Tibial nerve (tissue), 4 donors: Measurements from ENCODE around the gene BMPR1A. TPM values are rescaled to one million over a fixed set of nuclear protein-coding genes. Genes with fewer than 3 reads are reported as not detected.

Experiments
- DNase-seq, 2 donors: peaks; one replicate each; pipeline ENCODE4 v3.0.0-alpha.2; 2019; ENCODE audit warnings: low spot score in 2 of 2
- H3K27ac ChIP-seq, 4 donors: fragments of 200-600 bp; sonication (generic) in 3 of 4; one replicate each; pipeline ENCODE4 v1.5.1; 2017 to 2019; ENCODE audit warnings: mild to moderate bottlenecking in 1 of 4
- H3K27me3 ChIP-seq, 2 donors: fragments of 200-600 bp; sonication (generic) in 1 of 2; one replicate each; pipeline versions ENCODE4 v1.5.1 to v1.6.0; 2017 to 2019
- H3K36me3 ChIP-seq, 3 donors: fragments of 200-600 bp; sonication (generic); one replicate each; pipeline ENCODE4 v1.5.1; 2018 to 2019
- H3K4me1 ChIP-seq, 4 donors: fragments of 200-600 bp; sonication (generic) in 3 of 4; one replicate each; pipeline ENCODE4 v1.5.1; 2017 to 2019
- H3K4me3 ChIP-seq, 4 donors: fragments of 200-600 bp; sonication (generic) in 3 of 4; one replicate each; pipeline ENCODE4 v1.5.1; 2017 to 2019; ENCODE audit warnings: mild to moderate bottlenecking in 1 of 4, moderate library complexity in 1 of 4
- H3K9me3 ChIP-seq, 4 donors: fragments of 200-600 bp; sonication (generic) in 3 of 4; one replicate each; pipeline ENCODE4 v1.5.1; 2017 to 2019
- EP300 ChIP-seq, 2 donors: sonication (generic); formaldehyde crosslinking; IDR thresholded peaks; one replicate each; pipeline ENCODE4 v1.6.1; 2017; ENCODE audit warnings: antibody characterized with exemption in 2 of 2, mild to moderate bottlenecking in 1 of 2
- POLR2A ChIP-seq, 2 donors: fragments of 450-650 bp; IDR thresholded peaks; one replicate each; pipeline ENCODE4 v1.6.1; 2017; ENCODE audit warnings: antibody characterized with exemption in 2 of 2, mild to moderate bottlenecking in 2 of 2, moderate library complexity in 2 of 2
- WGBS, 2 donors: methylation state at CpG; one replicate each; pipeline ENCODE4 v1.1.5; 2018; 5-methylcytosine and 5-hydroxymethylcytosine counted together
- total RNA-seq, 4 donors: library from RNA; depleted of rRNA; stranded (reverse); fragments of >200 nt; gene quantifications; one replicate each; pipeline ENCODE4 v1.1.0, GENCODE V29; 2016
- TF ChIP-seq, protein P1 (sequence below), 5 experiments: fragments of 200-600 bp in 3 of 5; fragments of 450-650 bp in 2 of 5; sonication (generic) in 3 of 5; IDR thresholded peaks; one replicate each; pipeline ENCODE4 v1.5.1; 2016 to 2019; ENCODE audit warnings: antibody characterized with exemption in 5 of 5, mild to moderate bottlenecking in 3 of 5, moderate library complexity in 2 of 5

Gene BMPR1A
- total RNA-seq, 4 donors from 2014 or later, result 35.7 to 51.3 (median 42.8) TPM

DNA sequence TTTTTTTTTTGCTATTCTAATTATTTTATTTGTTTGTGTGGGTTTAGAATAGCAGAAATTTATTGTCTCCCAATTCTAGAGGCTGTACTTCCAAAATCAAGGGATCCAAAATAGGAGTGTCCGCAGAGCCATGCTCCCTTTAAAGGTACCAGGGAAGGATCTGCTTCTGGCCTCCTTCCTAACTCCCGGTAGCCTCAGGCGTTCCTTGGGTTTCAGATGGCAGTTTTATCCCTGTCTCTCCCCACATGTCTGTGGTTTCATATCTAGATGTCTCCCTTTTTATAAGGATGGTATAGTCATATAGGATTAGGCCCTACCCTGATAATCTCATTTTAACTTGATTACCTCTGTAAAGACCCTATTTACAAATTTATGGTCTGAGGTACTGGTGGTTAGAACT is 48.4 kb downstream of the BMPR1A start:
- TF ChIP-seq POLR2A (IDR thresholded peaks at IDR 0.05) (no peak), EP300 (IDR thresholded peaks at IDR 0.05) (no peak)
- TF ChIP-seq, protein P1, sequence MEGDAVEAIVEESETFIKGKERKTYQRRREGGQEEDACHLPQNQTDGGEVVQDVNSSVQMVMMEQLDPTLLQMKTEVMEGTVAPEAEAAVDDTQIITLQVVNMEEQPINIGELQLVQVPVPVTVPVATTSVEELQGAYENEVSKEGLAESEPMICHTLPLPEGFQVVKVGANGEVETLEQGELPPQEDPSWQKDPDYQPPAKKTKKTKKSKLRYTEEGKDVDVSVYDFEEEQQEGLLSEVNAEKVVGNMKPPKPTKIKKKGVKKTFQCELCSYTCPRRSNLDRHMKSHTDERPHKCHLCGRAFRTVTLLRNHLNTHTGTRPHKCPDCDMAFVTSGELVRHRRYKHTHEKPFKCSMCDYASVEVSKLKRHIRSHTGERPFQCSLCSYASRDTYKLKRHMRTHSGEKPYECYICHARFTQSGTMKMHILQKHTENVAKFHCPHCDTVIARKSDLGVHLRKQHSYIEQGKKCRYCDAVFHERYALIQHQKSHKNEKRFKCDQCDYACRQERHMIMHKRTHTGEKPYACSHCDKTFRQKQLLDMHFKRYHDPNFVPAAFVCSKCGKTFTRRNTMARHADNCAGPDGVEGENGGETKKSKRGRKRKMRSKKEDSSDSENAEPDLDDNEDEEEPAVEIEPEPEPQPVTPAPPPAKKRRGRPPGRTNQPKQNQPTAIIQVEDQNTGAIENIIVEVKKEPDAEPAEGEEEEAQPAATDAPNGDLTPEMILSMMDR (IDR thresholded peaks at IDR 0.05), result no peak
- Histone ChIP-seq H3K36me3 (peaks cover 0 to 7% (median 0%) of the 10 kb centered on the region in 3 donors), H3K27ac (no peak overlapping the region), H3K4me1 (peaks cover 0 to 16% (median 0%) of the 10 kb centered on the region in 4 donors), H3K9me3 (no peaks in the 10 kb centered on the region), H3K27me3 (no peaks in the 10 kb centered on the region), H3K4me3 (no peak overlapping the region)
- DNase-seq, result no peak
- WGBS, 2 donors, result 89 to 95% methylated on average over 3 of the region's 3 CpGs

DNA sequence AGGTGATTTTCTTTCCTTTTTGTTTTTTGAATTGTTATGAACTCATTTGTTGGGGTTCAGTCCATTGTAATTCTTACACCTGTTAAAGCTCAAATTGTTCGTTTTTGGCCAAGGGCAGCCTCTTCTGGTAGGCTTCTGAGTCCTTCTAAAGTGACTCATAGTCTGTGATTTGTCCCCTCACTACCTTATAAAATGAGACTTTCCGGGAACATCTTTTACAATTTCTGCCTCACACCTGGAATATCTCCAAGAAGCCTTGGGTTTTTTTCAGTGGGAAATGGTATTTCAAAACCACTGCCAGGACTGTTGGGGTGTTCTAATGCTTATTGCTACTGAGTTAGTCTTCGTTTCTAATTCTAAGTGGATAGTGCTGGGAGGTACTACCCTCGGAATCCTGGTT is 56.7 kb downstream of the BMPR1A start:
- H3K4me1 ChIP-seq, result peaks cover 0 to 42% (median 6%) of the 10 kb centered on the region in 4 donors
- 76 to 82% methylated on average over 4 of the region's 4 CpGs for WGBS, 2 donors
- no peaks in the 10 kb centered on the region for H3K36me3 ChIP-seq
- no peak for TF ChIP-seq POLR2A (IDR thresholded peaks at IDR 0.05)
- TF ChIP-seq, protein P1 (IDR thresholded peaks at IDR 0.05), result no peak
- no peak for TF ChIP-seq EP300 (IDR thresholded peaks at IDR 0.05)
- H3K27ac ChIP-seq, result no peak overlapping the region
- no peak for DNase-seq
- H3K27me3 ChIP-seq, result no peaks in the 10 kb centered on the region
- H3K4me3 ChIP-seq, result no peak overlapping the region
- no peaks in the 10 kb centered on the region for H3K9me3 ChIP-seq

DNA sequence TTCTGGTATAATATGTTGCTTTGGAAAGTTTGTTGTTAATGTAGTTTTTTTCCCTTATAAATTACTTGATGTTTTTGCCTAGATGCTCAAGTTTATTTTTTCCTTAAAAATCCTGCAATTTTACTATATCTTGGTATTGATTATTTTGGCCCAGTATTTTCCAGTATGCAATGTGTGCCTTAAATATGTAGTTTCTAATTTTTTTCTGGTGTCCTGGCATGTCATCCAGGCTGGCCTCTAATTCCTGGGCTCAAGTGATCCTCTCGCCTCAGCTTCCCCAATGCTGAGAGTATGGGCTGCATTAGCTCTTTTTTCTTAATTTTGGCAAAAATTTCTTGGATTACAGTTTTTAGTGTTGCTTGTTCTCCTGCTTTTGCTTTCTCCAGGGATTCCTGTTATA is 57.6 kb downstream of the BMPR1A start:
- H3K9me3 ChIP-seq, result no peaks in the 10 kb centered on the region
- H3K4me1 ChIP-seq, result peaks cover 0 to 42% (median 6%) of the 10 kb centered on the region in 4 donors
- H3K27me3 ChIP-seq, result no peaks in the 10 kb centered on the region
- DNase-seq, result no peak
- no peak for TF ChIP-seq EP300 (IDR thresholded peaks at IDR 0.05)
- TF ChIP-seq, protein P1 (IDR thresholded peaks at IDR 0.05), result no peak
- no peak for TF ChIP-seq POLR2A (IDR thresholded peaks at IDR 0.05)
- WGBS, 2 donors, result 76 to 80% methylated on average over 1 of the region's 1 CpG
- peak overlapping the region in 2 of 4 donors; percentile 46 to 79 for H3K27ac ChIP-seq
- no peak overlapping the region for H3K4me3 ChIP-seq
- no peaks in the 10 kb centered on the region for H3K36me3 ChIP-seq

DNA sequence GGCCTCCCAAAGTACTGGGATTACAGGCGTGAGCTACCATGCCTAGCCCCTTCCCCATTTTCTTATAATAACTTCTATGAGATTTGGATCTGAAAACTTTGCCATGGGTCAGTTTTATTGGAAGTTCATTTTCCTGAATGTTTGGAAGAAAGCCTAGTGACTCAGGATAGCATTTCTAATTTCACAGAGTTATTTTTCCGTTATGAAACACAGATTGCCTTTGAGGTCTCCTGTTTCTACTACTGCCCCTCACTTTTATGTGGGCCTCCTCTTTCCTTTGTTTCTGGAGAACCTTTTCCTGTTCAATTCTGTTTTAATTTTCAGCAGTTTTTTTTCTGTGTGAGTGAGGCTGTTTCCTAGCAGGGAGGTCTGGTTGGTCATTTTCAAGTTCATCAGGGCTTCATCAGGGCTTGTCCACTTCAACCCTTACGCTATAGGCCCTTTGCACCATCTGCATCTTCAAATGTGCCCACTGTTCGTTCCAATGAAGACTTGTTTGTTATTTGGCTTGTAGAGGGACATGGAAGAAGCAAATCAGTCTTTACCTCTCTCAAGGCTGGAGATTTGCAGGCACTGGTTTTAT is 58.7 kb downstream of the BMPR1A start:
- WGBS, 2 donors, result 65 to 66% methylated on average over 4 of the region's 4 CpGs
- no peaks in the 10 kb centered on the region for H3K27me3 ChIP-seq
- DNase-seq, result no peak
- TF ChIP-seq EP300 (IDR thresholded peaks at IDR 0.05) (no peak), POLR2A (IDR thresholded peaks at IDR 0.05) (no peak)
- TF ChIP-seq, protein P1 (IDR thresholded peaks at IDR 0.05), result no peak
- peak overlapping the region in 2 of 4 donors; percentile 46 to 79 for H3K27ac ChIP-seq
- no peaks in the 10 kb centered on the region for H3K36me3 ChIP-seq
- peaks cover 0 to 42% (median 6%) of the 10 kb centered on the region in 4 donors for H3K4me1 ChIP-seq
- H3K9me3 ChIP-seq, result no peaks in the 10 kb centered on the region
- H3K4me3 ChIP-seq, result no peak overlapping the region

DNA sequence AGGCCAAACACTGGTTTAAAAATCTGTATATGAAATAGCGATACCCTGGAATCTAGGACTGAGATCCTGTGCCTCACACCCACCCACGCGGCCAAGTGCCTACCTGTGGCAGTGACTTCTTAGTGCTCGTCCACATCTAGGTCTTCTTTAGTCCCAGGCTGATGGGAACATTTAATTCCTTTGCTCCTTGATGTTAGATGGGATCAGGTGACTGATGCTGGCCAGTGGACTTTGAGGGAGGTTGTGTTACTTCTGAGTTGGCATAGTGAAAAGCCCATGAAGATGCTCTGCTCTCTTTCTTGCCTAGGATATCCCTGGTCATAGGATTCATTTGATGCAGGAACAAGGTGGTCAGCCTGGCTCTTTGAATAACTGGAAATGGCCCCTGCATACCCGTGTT is 59.2 kb downstream of the BMPR1A start:
- no peaks in the 10 kb centered on the region for H3K27me3 ChIP-seq
- no peak overlapping the region for H3K4me3 ChIP-seq
- H3K9me3 ChIP-seq, result no peaks in the 10 kb centered on the region
- peak overlapping the region in 2 of 4 donors; percentile 46 to 79 for H3K27ac ChIP-seq
- H3K4me1 ChIP-seq, result peaks cover 0 to 42% (median 6%) of the 10 kb centered on the region in 4 donors
- TF ChIP-seq, protein P1 (IDR thresholded peaks at IDR 0.05), result no peak
- TF ChIP-seq POLR2A (IDR thresholded peaks at IDR 0.05) (no peak), EP300 (IDR thresholded peaks at IDR 0.05) (no peak)
- no peaks in the 10 kb centered on the region for H3K36me3 ChIP-seq
- no peak for DNase-seq
- 87 to 98% methylated on average over 5 of the region's 5 CpGs for WGBS, 2 donors
